Measurements from ENCODE around the gene SERTM1.

GRCh38 chr13:36745436-36745835 lies 71.6 kb downstream of the SERTM1 start:
- TF ChIP-seq, protein P1, sequence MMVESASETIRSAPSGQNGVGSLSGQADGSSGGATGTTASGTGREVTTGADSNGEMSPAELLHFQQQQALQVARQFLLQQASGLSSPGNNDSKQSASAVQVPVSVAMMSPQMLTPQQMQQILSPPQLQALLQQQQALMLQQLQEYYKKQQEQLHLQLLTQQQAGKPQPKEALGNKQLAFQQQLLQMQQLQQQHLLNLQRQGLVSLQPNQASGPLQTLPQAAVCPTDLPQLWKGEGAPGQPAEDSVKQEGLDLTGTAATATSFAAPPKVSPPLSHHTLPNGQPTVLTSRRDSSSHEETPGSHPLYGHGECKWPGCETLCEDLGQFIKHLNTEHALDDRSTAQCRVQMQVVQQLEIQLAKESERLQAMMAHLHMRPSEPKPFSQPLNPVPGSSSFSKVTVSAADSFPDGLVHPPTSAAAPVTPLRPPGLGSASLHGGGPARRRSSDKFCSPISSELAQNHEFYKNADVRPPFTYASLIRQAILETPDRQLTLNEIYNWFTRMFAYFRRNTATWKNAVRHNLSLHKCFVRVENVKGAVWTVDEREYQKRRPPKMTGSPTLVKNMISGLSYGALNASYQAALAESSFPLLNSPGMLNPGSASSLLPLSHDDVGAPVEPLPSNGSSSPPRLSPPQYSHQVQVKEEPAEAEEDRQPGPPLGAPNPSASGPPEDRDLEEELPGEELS (CRISPR knock-in tag; IDR thresholded peaks at IDR 0.05) = no peak
- no peak for TF ChIP-seq CTCF (IDR thresholded peaks at IDR 0.05)
- TF ChIP-seq, protein P2, sequence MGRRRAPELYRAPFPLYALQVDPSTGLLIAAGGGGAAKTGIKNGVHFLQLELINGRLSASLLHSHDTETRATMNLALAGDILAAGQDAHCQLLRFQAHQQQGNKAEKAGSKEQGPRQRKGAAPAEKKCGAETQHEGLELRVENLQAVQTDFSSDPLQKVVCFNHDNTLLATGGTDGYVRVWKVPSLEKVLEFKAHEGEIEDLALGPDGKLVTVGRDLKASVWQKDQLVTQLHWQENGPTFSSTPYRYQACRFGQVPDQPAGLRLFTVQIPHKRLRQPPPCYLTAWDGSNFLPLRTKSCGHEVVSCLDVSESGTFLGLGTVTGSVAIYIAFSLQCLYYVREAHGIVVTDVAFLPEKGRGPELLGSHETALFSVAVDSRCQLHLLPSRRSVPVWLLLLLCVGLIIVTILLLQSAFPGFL (CRISPR knock-in tag; IDR thresholded peaks at IDR 0.05; ENCODE audit: borderline replicate concordance) = no peak
- TF ChIP-seq HMGXB4 (CRISPR knock-in tag; IDR thresholded peaks at IDR 0.05) = no peak
- no peak for TF ChIP-seq ELF4 (CRISPR knock-in tag; IDR thresholded peaks at IDR 0.05; ENCODE audit: low read depth)
- no peak for TF ChIP-seq CREB1 (CRISPR knock-in tag; IDR thresholded peaks at IDR 0.05)
- no peak for TF ChIP-seq IRF1 (CRISPR knock-in tag; IDR thresholded peaks at IDR 0.05)
- TF ChIP-seq RELA (CRISPR knock-in tag; IDR thresholded peaks at IDR 0.05; ENCODE audit: borderline replicate concordance) = no peak
- no peak for TF ChIP-seq TEAD4 (CRISPR knock-in tag; IDR thresholded peaks at IDR 0.05)
- no peak for TF ChIP-seq ZNF671 (CRISPR knock-in tag; IDR thresholded peaks at IDR 0.05)
- TF ChIP-seq NR1H2 (CRISPR knock-in tag; IDR thresholded peaks at IDR 0.05) = no peak
- TF ChIP-seq, protein P3, sequence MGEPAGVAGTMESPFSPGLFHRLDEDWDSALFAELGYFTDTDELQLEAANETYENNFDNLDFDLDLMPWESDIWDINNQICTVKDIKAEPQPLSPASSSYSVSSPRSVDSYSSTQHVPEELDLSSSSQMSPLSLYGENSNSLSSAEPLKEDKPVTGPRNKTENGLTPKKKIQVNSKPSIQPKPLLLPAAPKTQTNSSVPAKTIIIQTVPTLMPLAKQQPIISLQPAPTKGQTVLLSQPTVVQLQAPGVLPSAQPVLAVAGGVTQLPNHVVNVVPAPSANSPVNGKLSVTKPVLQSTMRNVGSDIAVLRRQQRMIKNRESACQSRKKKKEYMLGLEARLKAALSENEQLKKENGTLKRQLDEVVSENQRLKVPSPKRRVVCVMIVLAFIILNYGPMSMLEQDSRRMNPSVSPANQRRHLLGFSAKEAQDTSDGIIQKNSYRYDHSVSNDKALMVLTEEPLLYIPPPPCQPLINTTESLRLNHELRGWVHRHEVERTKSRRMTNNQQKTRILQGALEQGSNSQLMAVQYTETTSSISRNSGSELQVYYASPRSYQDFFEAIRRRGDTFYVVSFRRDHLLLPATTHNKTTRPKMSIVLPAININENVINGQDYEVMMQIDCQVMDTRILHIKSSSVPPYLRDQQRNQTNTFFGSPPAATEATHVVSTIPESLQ (CRISPR knock-in tag; IDR thresholded peaks at IDR 0.05) = no peak
- no peak for TF ChIP-seq E2F4 (CRISPR knock-in tag; IDR thresholded peaks at IDR 0.05; ENCODE audit: borderline replicate concordance, low read depth)

Measured in WTC11 (cell line).